ENCODE data around the gene AOPEP. TPM values are rescaled to one million over a fixed set of nuclear protein-coding genes. Genes with fewer than 3 reads are reported as not detected.

The AOPEP gene
- total RNA-seq, 1 donor from 2014 or later, result 79.7 TPM

- no peak for ATAC-seq
- H3K9me3 ChIP-seq, result no peaks in the 10 kb centered on the region
These were observed 127.4 kb downstream of the AOPEP start for GRCh38 chr9:94853887-94854286.

GRCh38 chr9:94855903-94856302, 129.4 kb downstream of the AOPEP start:
- no peaks in the 10 kb centered on the region for H3K4me1 ChIP-seq
- no peak for ATAC-seq
- no peaks in the 10 kb centered on the region for H3K27me3 ChIP-seq
- no peak overlapping the region for H3K4me3 ChIP-seq
- no peak for TF ChIP-seq CTCF (IDR thresholded peaks at IDR 0.05)
- no peaks in the 10 kb centered on the region for H3K9me3 ChIP-seq
- no peak for DNase-seq
- H3K27ac ChIP-seq, result no peak overlapping the region
- H3K36me3 ChIP-seq, result no peaks in the 10 kb centered on the region
- intact Hi-C loops (cut with DNase I), result no loop called here

More at GRCh38 chr9:94853887-94854286, 127.4 kb downstream of the AOPEP start:
- no peaks in the 10 kb centered on the region for H3K27me3 ChIP-seq
- no peak overlapping the region for H3K4me3 ChIP-seq
- no peaks in the 10 kb centered on the region for H3K4me1 ChIP-seq
- TF ChIP-seq CTCF (IDR thresholded peaks at IDR 0.05), result no peak
- no peak overlapping the region for H3K27ac ChIP-seq
- intact Hi-C loops (cut with DNase I), result no loop called here
- H3K36me3 ChIP-seq, result no peaks in the 10 kb centered on the region
- DNase-seq, result no peak

- Histone ChIP-seq H3K4me3 (no peak overlapping the region), H3K4me1 (peaks cover 16% of the 10 kb centered on the region), H3K27ac (no peak overlapping the region), H3K9me3 (no peaks in the 10 kb centered on the region), H3K27me3 (no peaks in the 10 kb centered on the region), H3K36me3 (no peaks in the 10 kb centered on the region)
- ATAC-seq (no peak), DNase-seq (no peak)
- TF ChIP-seq CTCF (IDR thresholded peaks at IDR 0.05), result no peak
- intact Hi-C loops (cut with DNase I), result no loop called here
These were observed 131.3 kb downstream of the AOPEP start for GRCh38 chr9:94857791-94858190.

DNA sequence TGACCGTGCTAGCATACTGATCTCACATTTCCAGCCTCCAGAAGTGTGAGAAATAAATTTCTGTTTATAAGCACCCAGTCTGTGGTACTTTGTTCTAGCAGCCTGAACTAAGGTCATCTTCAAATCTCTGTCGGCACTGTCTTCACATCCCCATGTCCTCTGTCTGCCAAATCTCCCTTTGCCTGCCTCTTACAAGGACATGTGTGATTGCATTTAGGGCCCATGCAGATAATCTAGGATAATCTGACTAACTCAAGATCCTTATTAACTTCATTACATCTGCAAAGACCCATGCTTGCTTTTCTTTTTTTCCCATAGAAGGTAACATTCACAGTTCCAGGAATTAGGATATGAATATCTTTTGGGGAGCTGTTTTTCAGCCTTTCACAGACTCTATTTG, 132.7 kb downstream of the AOPEP start:
- ATAC-seq, result no peak
- Histone ChIP-seq H3K36me3 (no peaks in the 10 kb centered on the region), H3K4me3 (no peak overlapping the region), H3K4me1 (peaks cover 22% of the 10 kb centered on the region), H3K9me3 (no peaks in the 10 kb centered on the region), H3K27me3 (no peaks in the 10 kb centered on the region), H3K27ac (no peak overlapping the region)
- no peak for TF ChIP-seq CTCF (IDR thresholded peaks at IDR 0.05)
- no peak for DNase-seq
- intact Hi-C loops (cut with DNase I), result no loop called here

DNA sequence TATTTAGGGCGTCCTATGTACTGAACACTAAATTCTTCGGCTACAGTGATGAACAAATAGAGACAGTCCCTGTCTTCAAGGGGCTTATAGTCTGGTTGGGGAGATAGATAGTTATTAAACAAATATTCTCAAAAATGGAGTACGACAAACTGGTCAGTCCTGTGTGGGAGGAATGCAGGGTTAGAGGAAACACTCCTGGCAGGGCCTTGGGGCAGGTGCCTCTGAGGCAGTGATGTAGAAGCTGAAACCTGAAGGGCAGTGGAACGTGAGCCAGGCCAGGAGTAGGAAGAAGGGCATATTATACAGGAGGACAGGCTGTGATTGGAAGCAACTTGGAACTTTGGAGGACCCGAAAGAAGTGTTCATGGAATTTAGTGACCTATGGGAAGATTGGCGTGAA, 133.4 kb downstream of the AOPEP start:
- intact Hi-C loops (cut with DNase I), result no loop called here
- no peak overlapping the region for H3K27ac ChIP-seq

More for the DNA sequence above, 133.4 kb downstream of the AOPEP start:
- ATAC-seq (no peak), DNase-seq (no peak)
- peaks cover 22% of the 10 kb centered on the region for H3K4me1 ChIP-seq
- H3K36me3 ChIP-seq, result no peaks in the 10 kb centered on the region
- H3K9me3 ChIP-seq, result no peaks in the 10 kb centered on the region
- no peaks in the 10 kb centered on the region for H3K27me3 ChIP-seq
- no peak for TF ChIP-seq CTCF (IDR thresholded peaks at IDR 0.05)
- no peak overlapping the region for H3K4me3 ChIP-seq

Data from upper lobe of right lung (tissue), 1 donor.